B cell (primary cell): Measurements from ENCODE around the gene DNASE1L3. TPM values are rescaled to one million over a fixed set of nuclear protein-coding genes. Genes with fewer than 3 reads are reported as not detected.

Experiments
- ATAC-seq: fragments of 200-7000 bp; cut with Tn5 transposase; one replicate; pipeline ENCODE4 v1.10.0; 2021; ENCODE audit warnings: low read depth, mild to moderate bottlenecking, moderate number of reproducible peaks, moderate library complexity
- CTCF ChIA-PET: fragments of 350-600 bp; sonication (Branson Sonifier 250); formaldehyde crosslinking; loops from one replicate; lab custom pipeline; 2021; ENCODE audit warnings: antibody characterized with exemption, inconsistent platforms; lab: Charles Lee
- POLR2A ChIA-PET: fragments of 350-600 bp; sonication (Branson Sonifier 250); formaldehyde crosslinking; loops from one replicate; lab custom pipeline; 2021; ENCODE audit warnings: antibody characterized with exemption; lab: Charles Lee
- DNase-seq: peaks from one replicate; pipeline ENCODE4 v3.0.0; 2013
- H2AFZ ChIP-seq: 2 replicates; pipeline ENCODE4 v1.6.1; 2012; ENCODE audit warnings: mild to moderate bottlenecking, low read depth, low read length; ENCODE audit not compliant: insufficient read depth, poor library complexity, severe bottlenecking
- H3K27ac ChIP-seq, 2 donors: 1 replicate in 1 of 2; 2 replicates in 1 of 2; pipeline ENCODE4 v1.5.1; 2012 to 2013; ENCODE audit warnings: low read length in 2 of 2, mild to moderate bottlenecking in 2 of 2, moderate library complexity in 1 of 2
- H3K27me3 ChIP-seq, 4 experiments: fragments of 200-600 bp in 1 of 4; sonication (generic) in 1 of 4; replicated peaks in 1 of 4; 1 replicate in 2 of 4; 2 replicates in 2 of 4; pipeline versions ENCODE4 v1.6.1 to v1.7.0; 2013 to 2016; ENCODE audit warnings: low read length in 3 of 4, mild to moderate bottlenecking in 2 of 4, mixed read lengths in 1 of 4, moderate library complexity in 1 of 4; ENCODE audit not compliant: insufficient read depth in 4 of 4, control insufficient read depth in 3 of 4; ENCODE audit errors: control extremely low read depth in 1 of 4
- H3K36me3 ChIP-seq, 2 experiments: replicated peaks in 1 of 2; 1 replicate in 1 of 2; 2 replicates in 1 of 2; pipeline versions ENCODE4 v1.6.1 to v1.7.1; 2013; ENCODE audit warnings: low read length in 1 of 2; ENCODE audit not compliant: insufficient read depth in 2 of 2, control insufficient read depth in 1 of 2; ENCODE audit errors: control extremely low read depth in 1 of 2, extremely low read depth in 1 of 2
- H3K4me1 ChIP-seq, 2 donors: fragments of 200-600 bp in 1 of 2; sonication (generic) in 1 of 2; 1 replicate in 1 of 2; 2 replicates in 1 of 2; pipeline versions ENCODE4 v1.5.1 to v1.6.1; 2013 to 2017; ENCODE audit warnings: low read length in 2 of 2; ENCODE audit not compliant: control insufficient read depth in 2 of 2, insufficient read depth in 2 of 2
- H3K4me2 ChIP-seq: replicated peaks from 2 replicates; pipeline ENCODE3; 2012; ENCODE audit warnings: mild to moderate bottlenecking, low read depth, low read length; ENCODE audit not compliant: poor library complexity, severe bottlenecking
- H3K4me3 ChIP-seq, 5 experiments: fragments of 200-600 bp in 1 of 5; sonication (generic) in 1 of 5; 1 replicate in 3 of 5; 2 replicates in 2 of 5; pipeline versions ENCODE4 v1.5.1 to v1.7.0; 2011 to 2016; ENCODE audit warnings: low read length in 4 of 5, mild to moderate bottlenecking in 4 of 5, low read depth in 2 of 5, control low read depth in 1 of 5, moderate library complexity in 1 of 5; ENCODE audit not compliant: insufficient read depth in 1 of 5; ENCODE audit errors: control extremely low read depth in 1 of 5, extremely low read depth in 1 of 5
- H3K79me2 ChIP-seq: fragments of 200-600 bp; sonication (generic); one replicate; pipeline ENCODE4 v1.6.0; 2016; ENCODE audit warnings: low read length; ENCODE audit not compliant: control insufficient read depth, insufficient read depth
- H3K9ac ChIP-seq: fragments of 200-600 bp; sonication (generic); 2 replicates; pipeline ENCODE4 v1.6.1; 2017; ENCODE audit warnings: mild to moderate bottlenecking, low read length, moderate library complexity
- H3K9me3 ChIP-seq, 3 donors: one replicate each; pipeline versions ENCODE4 v1.6.1 to v1.7.1; 2013; ENCODE audit warnings: low read length in 2 of 3; ENCODE audit not compliant: control insufficient read depth in 2 of 3, insufficient read depth in 1 of 3; ENCODE audit errors: control extremely low read depth in 1 of 3
- H4K20me1 ChIP-seq: 2 replicates; pipeline ENCODE4 v1.6.0; 2012; ENCODE audit warnings: mild to moderate bottlenecking, low read length; ENCODE audit not compliant: insufficient read depth, control insufficient read depth, poor library complexity, severe bottlenecking
- H3K27ac Mint-ChIP-seq: one replicate; pipeline ENCODE4 v1.8.0; 2021; ENCODE audit warnings: mixed read lengths
- H3K27me3 Mint-ChIP-seq: one replicate; pipeline ENCODE4 v1.8.0; 2021; ENCODE audit warnings: mixed read lengths
- H3K4me1 Mint-ChIP-seq: one replicate; pipeline ENCODE4 v1.8.0; 2021; ENCODE audit warnings: mixed read lengths
- H3K4me3 Mint-ChIP-seq: one replicate; pipeline ENCODE4 v1.8.0; 2021; ENCODE audit warnings: mixed read lengths
- H3K9me3 Mint-ChIP-seq: one replicate; pipeline ENCODE4 v1.8.0; 2022; ENCODE audit warnings: mixed read lengths; ENCODE audit not compliant: insufficient read depth
- EZH2 ChIP-seq: IDR thresholded peaks from 2 replicates; pipeline ENCODE4 v1.6.1; 2012; ENCODE audit warnings: borderline replicate concordance, low read depth, mild to moderate bottlenecking, moderate library complexity, low read length; ENCODE audit not compliant: insufficient read depth, poor library complexity, severe bottlenecking
- WGBS: methylation state at CpG from one replicate; pipeline ENCODE4 v1.1.5; 2013; ENCODE audit warnings: missing lambda C conversion rate; ENCODE audit not compliant: insufficient coverage; 5-methylcytosine and 5-hydroxymethylcytosine counted together
- intact Hi-C: fragments of 100-400 bp; cut with micrococcal nuclease; formaldehyde crosslinking; loops from one replicate; pipeline ENCODE4 v1.10.0; 2022
- polyA plus RNA-seq: library from polyadenylated mRNA; depleted of rRNA; stranded (reverse); fragments of >200 nt; gene quantifications from 2 replicates; pipeline ENCODE4 v1.2.3, GENCODE V29; 2012
- total RNA-seq, 2 donors: library from RNA; stranded (reverse); fragments of 120-200 nt in 1 of 2; gene quantifications; 1 replicate in 1 of 2; 2 replicates in 1 of 2; pipeline versions ENCODE4 v1.2.3 to v1.2.4, GENCODE V29; 2013 to 2022
- TF ChIP-seq, protein P1 (sequence below): fragments of 200-600 bp; IDR thresholded peaks from one replicate; pipeline ENCODE4 v1.8.0; 2022; ENCODE audit warnings: antibody characterized with exemption, mild to moderate bottlenecking

Gene DNASE1L3
- total and polyA plus RNA-seq, 2 donors (not counting 1 experiment from before 2014, with no cell fraction given): 0.39 to 2.6 TPM

DNA sequence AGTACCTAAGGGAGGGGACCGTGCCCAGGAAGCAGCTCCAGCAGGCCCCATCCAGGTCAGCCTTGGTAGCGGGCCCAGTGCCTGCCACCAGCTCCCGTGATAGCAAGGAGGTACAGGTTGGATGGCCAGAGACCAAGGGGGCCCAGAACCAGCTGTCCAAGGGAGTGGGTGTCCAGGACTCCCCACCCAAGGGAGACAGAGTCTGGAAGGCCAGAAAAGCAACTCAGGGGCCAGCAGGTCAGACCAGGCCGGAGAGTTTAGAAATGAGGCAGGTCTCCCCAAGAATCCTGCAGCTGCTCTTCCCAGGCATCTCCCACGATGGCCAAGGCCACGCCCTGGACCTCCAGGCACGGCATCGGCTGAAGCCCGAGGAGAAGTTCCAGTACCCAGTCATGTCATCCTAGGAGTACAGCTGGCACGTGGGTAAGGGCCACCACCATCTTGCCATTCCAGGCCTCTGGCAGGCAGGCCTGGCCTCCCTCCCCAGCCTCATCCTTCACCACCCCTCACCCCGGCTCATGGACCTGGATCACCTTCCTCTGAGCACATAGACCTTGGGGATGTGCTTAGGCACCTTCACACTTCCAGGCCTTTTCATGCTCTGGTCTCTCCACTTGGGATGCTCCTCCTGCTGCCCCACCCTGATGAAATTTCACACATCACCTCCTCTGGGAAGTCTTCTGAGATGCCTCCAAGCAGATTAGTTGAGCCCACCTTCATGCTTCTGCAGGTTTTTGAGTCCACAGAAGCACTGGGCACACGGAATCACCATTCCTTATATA lies 30.5 kb downstream of the DNASE1L3 start:
- intact Hi-C loops: no loop called here
- ChIA-PET POLR2A (no interaction called here), CTCF (interaction anchor here (1.1 to 15.0 kb wide), 5 partner anchors 8 to 172 kb away, joined by 3 to 334 read pairs (median 5); partner anchors contain the start of gene FLNB)
- H3K36me3 ChIP-seq: no peaks in the 10 kb centered on the region
- no peak overlapping the region for H3K4me2 ChIP-seq
- Mint-ChIP-seq H3K4me1 (peaks cover 27% of the 10 kb centered on the region), H3K27me3 (no peaks in the 10 kb centered on the region), H3K4me3 (no peak overlapping the region), H3K27ac (peak overlapping the region; percentile 1), H3K9me3 (no peaks in the 10 kb centered on the region)
- no peaks in the 10 kb centered on the region for H3K9me3 ChIP-seq
- 98% methylated on average over 11 of the region's 12 CpGs for WGBS
- no peaks in the 10 kb centered on the region for H3K79me2 ChIP-seq
- H3K9ac ChIP-seq: no peak overlapping the region
- no peaks in the 10 kb centered on the region for H4K20me1 ChIP-seq
- H3K27ac ChIP-seq: no peak overlapping the region
- H3K4me1 ChIP-seq: peaks cover 18 to 24% of the 10 kb centered on the region in 2 donors
- no peak overlapping the region for H3K4me3 ChIP-seq
- H3K27me3 ChIP-seq: peaks cover 0 to 8% (median 3%) of the 10 kb centered on the region in 4 experiments
- no peak for DNase-seq
- TF ChIP-seq, protein P1, sequence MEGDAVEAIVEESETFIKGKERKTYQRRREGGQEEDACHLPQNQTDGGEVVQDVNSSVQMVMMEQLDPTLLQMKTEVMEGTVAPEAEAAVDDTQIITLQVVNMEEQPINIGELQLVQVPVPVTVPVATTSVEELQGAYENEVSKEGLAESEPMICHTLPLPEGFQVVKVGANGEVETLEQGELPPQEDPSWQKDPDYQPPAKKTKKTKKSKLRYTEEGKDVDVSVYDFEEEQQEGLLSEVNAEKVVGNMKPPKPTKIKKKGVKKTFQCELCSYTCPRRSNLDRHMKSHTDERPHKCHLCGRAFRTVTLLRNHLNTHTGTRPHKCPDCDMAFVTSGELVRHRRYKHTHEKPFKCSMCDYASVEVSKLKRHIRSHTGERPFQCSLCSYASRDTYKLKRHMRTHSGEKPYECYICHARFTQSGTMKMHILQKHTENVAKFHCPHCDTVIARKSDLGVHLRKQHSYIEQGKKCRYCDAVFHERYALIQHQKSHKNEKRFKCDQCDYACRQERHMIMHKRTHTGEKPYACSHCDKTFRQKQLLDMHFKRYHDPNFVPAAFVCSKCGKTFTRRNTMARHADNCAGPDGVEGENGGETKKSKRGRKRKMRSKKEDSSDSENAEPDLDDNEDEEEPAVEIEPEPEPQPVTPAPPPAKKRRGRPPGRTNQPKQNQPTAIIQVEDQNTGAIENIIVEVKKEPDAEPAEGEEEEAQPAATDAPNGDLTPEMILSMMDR: no peak
- no peak for TF ChIP-seq EZH2
- no peak for ATAC-seq
- H2AFZ ChIP-seq: no peak overlapping the region
